HCT116 (cell line): ENCODE measurements around the gene KCNK16. TPM values are rescaled to one million over a fixed set of nuclear protein-coding genes. Genes with fewer than 3 reads are reported as not detected.

ENCODE experiments used
- ATAC-seq: fragments of 200-7000 bp; cut with Tn5 transposase; 2 replicates; pipeline ENCODE4 v1.9.1; 2020; ENCODE audit warnings: mild to moderate bottlenecking, moderate library complexity
- BruUV-seq: library from RNA; stranded (reverse); fragments of 400-500 nt; replicated peaks from 2 replicates; lab custom pipeline; 2021; lab: Mats Ljungman, UMichigan
- CTCF ChIA-PET: fragments of 300-600 bp; sonication (Branson Sonifier 250); formaldehyde crosslinking; loops from one replicate; lab custom pipeline; 2021; ENCODE audit warnings: antibody characterized with exemption; lab: Charles Lee
- POLR2A ChIA-PET: fragments of 300-600, 350-600 bp; sonication (Branson Sonifier 250); formaldehyde crosslinking; loops from one replicate; lab custom pipeline; 2021; ENCODE audit warnings: antibody characterized with exemption; lab: Charles Lee
- RAD21 ChIA-PET, 2 experiments: fragments of 300-600 bp; sonication (Branson Sonifier 250); formaldehyde crosslinking; loops; one replicate each; lab custom pipeline; 2023; ENCODE audit warnings: low total read pairs in 2 of 2; ENCODE audit not compliant: uncharacterized antibody in 2 of 2, unreplicated experiment in 2 of 2, low non-redundant PET in 1 of 2; lab: Charles Lee
- DNase-seq: peaks from one replicate; pipeline ENCODE4 v3.0.0-alpha.2; 2010; ENCODE audit warnings: low read depth, low spot score
- H2AFZ ChIP-seq: fragments of 200-600 bp; shearing (Covaris generic), sonication (generic); 2 replicates; pipeline ENCODE4 v1.6.1; 2017; ENCODE audit warnings: low read depth, mixed run types, mixed read lengths, antibody characterized with exemption, low read length; ENCODE audit not compliant: poor library complexity, severe bottlenecking
- H3K27ac ChIP-seq: 2 replicates; pipeline ENCODE4 v1.5.1; 2012; ENCODE audit warnings: low read depth, low read length
- H3K27me3 ChIP-seq: fragments of 200-600 bp; sonication (generic); 2 replicates; pipeline ENCODE4 v1.6.1; 2016; ENCODE audit warnings: mixed run types, low read length, mixed read lengths; ENCODE audit not compliant: insufficient read depth
- H3K36me3 ChIP-seq, 2 experiments: fragments of 200-500 bp in 1 of 2; fragments of 200-600 bp in 1 of 2; sonication (Bioruptor generic) in 1 of 2; sonication (generic) in 1 of 2; 2 replicates each; pipeline versions ENCODE4 v1.5.1 to v1.6.1; 2014 to 2016; ENCODE audit warnings: low read length in 2 of 2, inconsistent platforms in 1 of 2, mixed read lengths in 1 of 2, mixed run types in 1 of 2; ENCODE audit not compliant: insufficient read depth in 2 of 2, control insufficient read depth in 1 of 2
- H3K4me1 ChIP-seq, 2 experiments: fragments of 200-600 bp in 1 of 2; sonication (generic) in 1 of 2; 2 replicates each; pipeline versions ENCODE4 v1.5.1 to v1.6.1; 2012 to 2017; ENCODE audit warnings: low read length in 2 of 2, inconsistent platforms in 1 of 2, mild to moderate bottlenecking in 1 of 2, mixed read lengths in 1 of 2, mixed run types in 1 of 2, moderate library complexity in 1 of 2; ENCODE audit not compliant: insufficient read depth in 2 of 2, control insufficient read depth in 1 of 2
- H3K4me2 ChIP-seq: fragments of 200-600 bp; sonication (generic); 2 replicates; pipeline ENCODE4 v1.6.1; 2017; ENCODE audit warnings: mixed run types, low read length, mixed read lengths
- H3K4me3 ChIP-seq, 2 experiments: fragments of 200-600 bp in 1 of 2; sonication (generic) in 1 of 2; replicated peaks in 1 of 2; 2 replicates each; pipeline ENCODE4 v1.5.1; 2011 to 2016; ENCODE audit warnings: low read length in 2 of 2, control low read depth in 1 of 2, low read depth in 1 of 2, mild to moderate bottlenecking in 1 of 2, mixed read lengths in 1 of 2, mixed run types in 1 of 2
- H3K79me2 ChIP-seq: fragments of 200-600 bp; sonication (generic); 2 replicates; pipeline ENCODE4 v1.6.1; 2017; ENCODE audit warnings: mild to moderate bottlenecking, mixed run types, low read length, moderate library complexity, mixed read lengths; ENCODE audit not compliant: insufficient read depth
- H3K9ac ChIP-seq: fragments of 200-600 bp; sonication (generic); 2 replicates; pipeline ENCODE4 v1.6.1; 2016; ENCODE audit warnings: low read length, mixed read lengths
- H3K9me2 ChIP-seq: fragments of 200-600 bp; sonication (generic), shearing (Covaris generic); 2 replicates; pipeline ENCODE4 v1.6.1; 2017; ENCODE audit warnings: mixed run types, mild to moderate bottlenecking, moderate library complexity; ENCODE audit not compliant: insufficient read depth
- H3K9me3 ChIP-seq, 2 experiments: fragments of 200-500 bp in 1 of 2; fragments of 200-600 bp in 1 of 2; sonication (Bioruptor generic) in 1 of 2; sonication (generic) in 1 of 2; 2 replicates each; pipeline ENCODE4 v1.6.1; 2014 to 2017; ENCODE audit warnings: low read length in 2 of 2, mixed read lengths in 2 of 2, inconsistent platforms in 1 of 2, low read depth in 1 of 2, mild to moderate bottlenecking in 1 of 2, mixed run types in 1 of 2, moderate library complexity in 1 of 2; ENCODE audit not compliant: control insufficient read depth in 1 of 2, insufficient read depth in 1 of 2
- H4K20me1 ChIP-seq: fragments of 200-600 bp; sonication (generic), shearing (Covaris generic); 2 replicates; pipeline ENCODE4 v1.6.1; 2017; ENCODE audit warnings: mixed run types, mild to moderate bottlenecking, moderate library complexity; ENCODE audit not compliant: insufficient read depth
- CTCF ChIP-seq, 3 experiments: fragments of 200-600 bp in 1 of 3; sonication (generic) in 1 of 3; IDR thresholded peaks in 2 of 3; conservative IDR thresholded peaks in 1 of 3; 2 replicates each; pipeline ENCODE4 v1.5.1; 2012 to 2017; ENCODE audit warnings: low read depth in 2 of 3, low read length in 2 of 3, antibody characterized with exemption in 1 of 3, borderline replicate concordance in 1 of 3, control low read depth in 1 of 3, mild to moderate bottlenecking in 1 of 3, mixed read lengths in 1 of 3, mixed run types in 1 of 3, moderate library complexity in 1 of 3; ENCODE audit not compliant: insufficient read depth in 1 of 3
- EGR1 ChIP-seq: IDR thresholded peaks from 2 replicates; pipeline ENCODE4 v1.6.1; 2012; ENCODE audit warnings: low read depth
- ELF1 ChIP-seq: IDR thresholded peaks from 2 replicates; pipeline ENCODE4 v1.6.1; 2012; ENCODE audit warnings: low read depth, borderline replicate concordance
- EZH2phosphoT487 ChIP-seq: fragments of 200-600 bp; IDR thresholded peaks from 2 replicates; pipeline ENCODE4 v1.6.1; 2018; ENCODE audit warnings: antibody characterized with exemption, borderline replicate concordance
- JUND ChIP-seq: IDR thresholded peaks from 2 replicates; pipeline ENCODE4 v1.6.1; 2012
- POLR2AphosphoS5 ChIP-seq: IDR thresholded peaks from 2 replicates; pipeline ENCODE4 v1.6.1; 2011; ENCODE audit warnings: mild to moderate bottlenecking, low read depth, low read length, moderate library complexity
- RAD21 ChIP-seq: IDR thresholded peaks from 2 replicates; pipeline ENCODE4 v1.6.1; 2012; ENCODE audit warnings: low read depth, mild to moderate bottlenecking
- SRF ChIP-seq: IDR thresholded peaks from 2 replicates; pipeline ENCODE4 v1.6.1; 2012; ENCODE audit warnings: low read depth
- TCF7L2 ChIP-seq: IDR thresholded peaks from 2 replicates; pipeline ENCODE4 v1.7.0; 2011; ENCODE audit warnings: borderline replicate concordance, inconsistent platforms; ENCODE audit not compliant: insufficient read depth, insufficient read length; ENCODE audit errors: extremely low read depth
- YY1 ChIP-seq: IDR thresholded peaks from 2 replicates; pipeline ENCODE4 v1.6.1; 2011; ENCODE audit warnings: low read length, low read depth, moderate library complexity, mild to moderate bottlenecking; ENCODE audit not compliant: insufficient replicate concordance; ENCODE audit errors: extremely low read depth
- ZFX ChIP-seq: fragments of 450-650 bp; IDR thresholded peaks from 2 replicates; pipeline ENCODE4 v1.6.1; 2017
- intact Hi-C: fragments of 100-400 bp; cut with micrococcal nuclease; formaldehyde crosslinking; loops from 2 replicates; pipeline ENCODE4 v1.10.0; 2022
- total RNA-seq: library from RNA; stranded (reverse); gene quantifications from one replicate; pipeline ENCODE4 v1.2.1, GENCODE V29; 2021; ENCODE audit not compliant: unreplicated experiment
- TF ChIP-seq, protein P1 (sequence below): IDR thresholded peaks from 2 replicates; pipeline ENCODE4 v1.6.1; 2012; ENCODE audit warnings: low read depth

KCNK16 gene
- total RNA-seq, 1 experiment from 2014 or later: not detected

DNA sequence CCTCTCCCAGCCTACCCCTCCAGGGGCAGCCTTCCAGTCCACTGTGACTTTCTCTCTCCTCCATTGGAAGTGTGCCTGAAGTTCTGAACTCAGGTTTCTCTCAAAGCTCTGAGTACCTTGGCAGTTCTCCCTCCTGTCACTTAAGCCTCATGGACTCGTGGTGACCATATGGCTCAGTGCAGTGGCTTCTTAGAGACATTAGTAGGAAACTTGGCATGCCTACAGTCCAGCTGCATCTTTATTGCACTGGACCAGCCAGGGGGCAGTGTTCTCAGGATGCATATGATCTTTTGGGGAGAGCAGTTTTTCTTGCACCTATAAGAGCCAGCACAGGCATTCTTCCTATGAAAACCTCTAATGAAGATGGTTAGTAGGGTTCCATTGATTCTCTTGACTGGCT lies 47.5 kb upstream of the KCNK16 start:
- POLR2A ChIA-PET: no interaction called here
- Histone ChIP-seq H4K20me1 (no peaks in the 10 kb centered on the region), H3K4me3 (no peak overlapping the region), H3K36me3 (no peaks in the 10 kb centered on the region), H3K9me2 (no peaks in the 10 kb centered on the region), H3K4me2 (no peak overlapping the region), H3K27me3 (peaks cover 26% of the 10 kb centered on the region), H3K79me2 (no peaks in the 10 kb centered on the region), H2AFZ (no peak overlapping the region), H3K27ac (no peak overlapping the region), H3K4me1 (peaks cover 0 to 7% of the 10 kb centered on the region in 2 experiments; a peak in 2 of 4 replicates), H3K9ac (no peak overlapping the region), H3K9me3 (no peaks in the 10 kb centered on the region)
- RAD21 ChIA-PET: no interaction called here
- BruUV-seq: no TSS peak
- TF ChIP-seq CTCF (IDR thresholded peaks at IDR 0.05 in 2 of 3, conservative IDR thresholded peaks at IDR 0.05 in 1 of 3; ENCODE audit: borderline replicate concordance in 1 of 3, insufficient read depth in 1 of 3, low read depth in 2 of 3, low read length in 2 of 3): peak in 2 of 3 experiments; percentile 44 to 56; a peak in 4 of 6 replicates
- no peak for TF ChIP-seq YY1
- DNase-seq: no peak
- CTCF ChIA-PET: interaction anchor here (1.2 kb wide), 1 partner anchor 9 kb away, joined by 5 read pairs; no protein-coding TSS in a partner anchor
- intact Hi-C loops: no loop called here
- ATAC-seq: peak; percentile 54; the same call in 1 of the 2 replicates

DNA sequence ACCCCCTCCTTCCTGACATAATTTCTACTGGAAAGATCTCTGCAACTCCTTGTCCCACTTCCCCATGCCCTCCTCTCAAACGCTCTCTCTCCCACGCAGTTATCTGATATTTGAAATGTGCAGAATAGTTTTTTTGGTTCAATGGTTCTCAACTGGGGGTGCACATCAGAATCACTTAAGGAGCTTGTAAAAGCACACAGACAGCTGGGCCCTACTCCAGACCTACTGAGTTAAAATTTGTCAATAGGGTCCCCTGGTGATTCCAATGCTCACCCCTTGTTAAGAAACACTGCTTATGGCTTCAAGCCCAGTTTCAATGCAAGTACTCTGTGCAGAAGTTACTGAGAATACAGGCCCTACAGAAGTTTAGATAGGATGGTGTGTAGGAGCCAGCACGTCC lies 45.2 kb upstream of the KCNK16 start:
- Histone ChIP-seq H3K79me2 (no peaks in the 10 kb centered on the region), H3K4me1 (peaks cover 0 to 8% of the 10 kb centered on the region in 2 experiments; a peak in 2 of 4 replicates), H4K20me1 (no peaks in the 10 kb centered on the region), H3K36me3 (no peaks in the 10 kb centered on the region), H3K4me2 (no peak overlapping the region), H3K9me3 (no peaks in the 10 kb centered on the region), H3K9ac (no peak overlapping the region), H2AFZ (no peak overlapping the region), H3K4me3 (no peak overlapping the region), H3K27me3 (peaks cover 7% of the 10 kb centered on the region), H3K9me2 (no peaks in the 10 kb centered on the region), H3K27ac (no peak overlapping the region)
- intact Hi-C loops: no loop called here
- ChIA-PET POLR2A (no interaction called here), RAD21 (no interaction called here), CTCF (no interaction called here)
- DNase-seq (no peak), ATAC-seq (no peak)
- BruUV-seq: no TSS peak
- TF ChIP-seq JUND (no peak), EZH2phosphoT487 (no peak), POLR2AphosphoS5 (no peak), TCF7L2 (no peak), ELF1 (no peak), RAD21 (no peak), ZFX (no peak), EGR1 (no peak), SRF (no peak)
- TF ChIP-seq, protein P1, sequence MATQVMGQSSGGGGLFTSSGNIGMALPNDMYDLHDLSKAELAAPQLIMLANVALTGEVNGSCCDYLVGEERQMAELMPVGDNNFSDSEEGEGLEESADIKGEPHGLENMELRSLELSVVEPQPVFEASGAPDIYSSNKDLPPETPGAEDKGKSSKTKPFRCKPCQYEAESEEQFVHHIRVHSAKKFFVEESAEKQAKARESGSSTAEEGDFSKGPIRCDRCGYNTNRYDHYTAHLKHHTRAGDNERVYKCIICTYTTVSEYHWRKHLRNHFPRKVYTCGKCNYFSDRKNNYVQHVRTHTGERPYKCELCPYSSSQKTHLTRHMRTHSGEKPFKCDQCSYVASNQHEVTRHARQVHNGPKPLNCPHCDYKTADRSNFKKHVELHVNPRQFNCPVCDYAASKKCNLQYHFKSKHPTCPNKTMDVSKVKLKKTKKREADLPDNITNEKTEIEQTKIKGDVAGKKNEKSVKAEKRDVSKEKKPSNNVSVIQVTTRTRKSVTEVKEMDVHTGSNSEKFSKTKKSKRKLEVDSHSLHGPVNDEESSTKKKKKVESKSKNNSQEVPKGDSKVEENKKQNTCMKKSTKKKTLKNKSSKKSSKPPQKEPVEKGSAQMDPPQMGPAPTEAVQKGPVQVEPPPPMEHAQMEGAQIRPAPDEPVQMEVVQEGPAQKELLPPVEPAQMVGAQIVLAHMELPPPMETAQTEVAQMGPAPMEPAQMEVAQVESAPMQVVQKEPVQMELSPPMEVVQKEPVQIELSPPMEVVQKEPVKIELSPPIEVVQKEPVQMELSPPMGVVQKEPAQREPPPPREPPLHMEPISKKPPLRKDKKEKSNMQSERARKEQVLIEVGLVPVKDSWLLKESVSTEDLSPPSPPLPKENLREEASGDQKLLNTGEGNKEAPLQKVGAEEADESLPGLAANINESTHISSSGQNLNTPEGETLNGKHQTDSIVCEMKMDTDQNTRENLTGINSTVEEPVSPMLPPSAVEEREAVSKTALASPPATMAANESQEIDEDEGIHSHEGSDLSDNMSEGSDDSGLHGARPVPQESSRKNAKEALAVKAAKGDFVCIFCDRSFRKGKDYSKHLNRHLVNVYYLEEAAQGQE: no peak
